Esophagus muscularis mucosa (tissue), 4 donors: ENCODE data around the gene TOX2. TPM values are rescaled to one million over a fixed set of nuclear protein-coding genes. Genes with fewer than 3 reads are reported as not detected.

Source experiments
- DNase-seq: peaks from one replicate; pipeline ENCODE4 v3.0.0-alpha.2; 2017; ENCODE audit errors: extremely low spot score
- H3K27ac ChIP-seq, 4 donors: fragments of 200-600 bp; sonication (generic); replicated peaks in 1 of 4; 1 replicate in 3 of 4; 2 replicates in 1 of 4; pipeline ENCODE4 v1.5.1; 2016 to 2019; ENCODE audit warnings: mild to moderate bottlenecking in 1 of 4
- H3K27me3 ChIP-seq, 4 donors: fragments of 200-600 bp; sonication (generic); one replicate each; pipeline versions ENCODE4 v1.5.1 to v1.6.0; 2016 to 2019
- H3K36me3 ChIP-seq, 4 donors: fragments of 200-600 bp; sonication (generic); one replicate each; pipeline ENCODE4 v1.5.1; 2016 to 2019
- H3K4me1 ChIP-seq, 4 donors: fragments of 200-600 bp; sonication (generic); one replicate each; pipeline ENCODE4 v1.5.1; 2016 to 2019
- H3K4me3 ChIP-seq, 4 donors: fragments of 200-600 bp; sonication (generic); 1 replicate in 2 of 4; 2 replicates in 2 of 4; pipeline ENCODE4 v1.5.1; 2016 to 2019; ENCODE audit warnings: mild to moderate bottlenecking in 4 of 4, moderate library complexity in 1 of 4
- H3K9me3 ChIP-seq, 4 donors: fragments of 200-600 bp; sonication (generic); 1 replicate in 3 of 4; 2 replicates in 1 of 4; pipeline ENCODE4 v1.5.1; 2016 to 2019
- EP300 ChIP-seq: sonication (generic); formaldehyde crosslinking; IDR thresholded peaks from one replicate; pipeline ENCODE4 v1.6.1; 2017; ENCODE audit warnings: antibody characterized with exemption
- POLR2A ChIP-seq: fragments of 450-650 bp; IDR thresholded peaks from one replicate; pipeline ENCODE4 v1.6.1; 2017; ENCODE audit warnings: antibody characterized with exemption, moderate library complexity, mild to moderate bottlenecking, low read depth
- POLR2AphosphoS5 ChIP-seq, 2 donors: sonication (generic); formaldehyde crosslinking; IDR thresholded peaks; one replicate each; pipeline ENCODE4 v1.6.1; 2017; ENCODE audit warnings: antibody characterized with exemption in 2 of 2
- WGBS: methylation state at CpG from one replicate; pipeline ENCODE4 v1.1.5; 2018; 5-methylcytosine and 5-hydroxymethylcytosine counted together
- intact Hi-C: fragments of 100-400 bp; cut with DNase I; formaldehyde crosslinking; loops from one replicate; pipeline ENCODE4 v1.15.1; 2023
- total RNA-seq, 4 donors: library from RNA; depleted of rRNA; stranded (reverse); fragments of >200 nt; gene quantifications; one replicate each; pipeline versions ENCODE4 v1.1.0 to v1.2.1, GENCODE V29; 2016
- TF ChIP-seq, protein P1 (sequence below), 3 experiments: fragments of 200-600 bp in 2 of 3; fragments of 450-650 bp in 1 of 3; sonication (generic) in 2 of 3; IDR thresholded peaks; one replicate each; pipeline ENCODE4 v1.5.1; 2017 to 2019; ENCODE audit warnings: antibody characterized with exemption in 3 of 3, mild to moderate bottlenecking in 2 of 3, moderate library complexity in 1 of 3

TOX2 gene
- total RNA-seq, 4 donors from 2014 or later = 19.4 to 39.5 (median 32.8) TPM

GRCh38 chr20:44057698-44058675, 143.3 kb downstream of the TOX2 start:
- 77% methylated on average over 5 of the region's 5 CpGs for WGBS
- no peaks in the 10 kb centered on the region for H3K4me1 ChIP-seq
- TF ChIP-seq EP300 (no peak), POLR2A (no peak), POLR2AphosphoS5 (IDR thresholded peaks at IDR 0.05) (no peak)
- TF ChIP-seq, protein P1, sequence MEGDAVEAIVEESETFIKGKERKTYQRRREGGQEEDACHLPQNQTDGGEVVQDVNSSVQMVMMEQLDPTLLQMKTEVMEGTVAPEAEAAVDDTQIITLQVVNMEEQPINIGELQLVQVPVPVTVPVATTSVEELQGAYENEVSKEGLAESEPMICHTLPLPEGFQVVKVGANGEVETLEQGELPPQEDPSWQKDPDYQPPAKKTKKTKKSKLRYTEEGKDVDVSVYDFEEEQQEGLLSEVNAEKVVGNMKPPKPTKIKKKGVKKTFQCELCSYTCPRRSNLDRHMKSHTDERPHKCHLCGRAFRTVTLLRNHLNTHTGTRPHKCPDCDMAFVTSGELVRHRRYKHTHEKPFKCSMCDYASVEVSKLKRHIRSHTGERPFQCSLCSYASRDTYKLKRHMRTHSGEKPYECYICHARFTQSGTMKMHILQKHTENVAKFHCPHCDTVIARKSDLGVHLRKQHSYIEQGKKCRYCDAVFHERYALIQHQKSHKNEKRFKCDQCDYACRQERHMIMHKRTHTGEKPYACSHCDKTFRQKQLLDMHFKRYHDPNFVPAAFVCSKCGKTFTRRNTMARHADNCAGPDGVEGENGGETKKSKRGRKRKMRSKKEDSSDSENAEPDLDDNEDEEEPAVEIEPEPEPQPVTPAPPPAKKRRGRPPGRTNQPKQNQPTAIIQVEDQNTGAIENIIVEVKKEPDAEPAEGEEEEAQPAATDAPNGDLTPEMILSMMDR (IDR thresholded peaks at IDR 0.05) = no peak
- H3K4me3 ChIP-seq = no peak overlapping the region
- peaks cover 0 to 6% (median 2%) of the 10 kb centered on the region in 4 donors for H3K9me3 ChIP-seq
- intact Hi-C loops = no loop called here
- peaks cover 0 to 28% (median 11%) of the 10 kb centered on the region in 4 donors for H3K36me3 ChIP-seq
- no peaks in the 10 kb centered on the region for H3K27me3 ChIP-seq
- DNase-seq = no peak
- H3K27ac ChIP-seq = no peak overlapping the region

DNA sequence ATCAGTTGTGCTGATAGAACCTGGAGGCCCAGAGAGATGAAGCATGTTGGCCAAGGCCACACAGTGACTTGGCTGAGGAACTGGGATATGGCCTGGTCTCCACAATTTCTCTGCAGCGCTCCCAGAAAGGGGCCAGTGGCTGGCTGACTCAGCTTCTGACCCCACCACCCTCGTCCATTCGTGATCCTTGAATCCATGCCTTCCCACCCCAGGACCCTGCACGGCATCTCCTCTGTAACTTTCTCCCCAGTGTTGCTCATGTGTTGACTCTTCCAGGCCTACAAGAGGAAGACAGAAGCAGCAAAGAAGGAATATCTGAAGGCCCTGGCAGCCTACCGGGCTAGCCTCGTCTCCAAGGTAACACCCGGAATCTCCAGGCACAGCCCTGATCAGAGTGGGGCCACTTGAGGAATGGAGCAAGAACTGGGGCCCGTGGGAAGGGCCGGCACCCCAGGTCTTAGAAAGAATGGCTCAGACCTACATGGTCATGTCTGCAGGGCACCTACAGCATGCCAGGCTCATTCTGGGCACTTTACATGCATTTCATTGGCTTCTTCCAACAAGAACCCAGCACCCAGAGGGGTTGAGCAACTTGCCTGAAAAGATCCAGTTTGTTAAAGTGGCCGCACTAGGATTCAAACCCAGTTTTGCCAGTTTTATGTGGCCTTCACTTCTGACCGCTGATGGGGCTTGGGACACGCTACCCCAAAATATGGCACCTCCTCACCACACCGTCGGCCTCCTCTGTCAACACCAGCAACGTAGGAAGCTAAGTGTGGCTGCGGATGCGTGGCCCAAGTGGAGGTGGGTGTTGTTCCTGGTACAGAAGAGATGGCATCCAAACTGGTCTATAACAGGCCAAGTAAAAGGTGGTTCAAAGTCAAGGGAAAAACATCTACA, 150.1 kb downstream of the TOX2 start:
- DNase-seq = peak; percentile 78
- Histone ChIP-seq H3K4me1 (no peaks in the 10 kb centered on the region), H3K36me3 (peaks cover 0 to 27% (median 12%) of the 10 kb centered on the region in 4 donors), H3K27ac (no peak overlapping the region), H3K27me3 (no peaks in the 10 kb centered on the region), H3K4me3 (no peak overlapping the region), H3K9me3 (no peaks in the 10 kb centered on the region)
- WGBS = 95% methylated on average over 17 of the region's 17 CpGs
- intact Hi-C loops = no loop called here
- TF ChIP-seq, protein P1 (IDR thresholded peaks at IDR 0.05) = no peak
- no peak for TF ChIP-seq EP300
- no peak for TF ChIP-seq POLR2A
- TF ChIP-seq POLR2AphosphoS5 (IDR thresholded peaks at IDR 0.05) = no peak

GRCh38 chr20:44065401-44066340, 151.0 kb downstream of the TOX2 start:
- intact Hi-C loops = no loop called here
- Histone ChIP-seq H3K4me3 (no peak overlapping the region), H3K4me1 (no peaks in the 10 kb centered on the region), H3K9me3 (no peaks in the 10 kb centered on the region), H3K27ac (no peak overlapping the region), H3K36me3 (peaks cover 0 to 27% (median 12%) of the 10 kb centered on the region in 4 donors), H3K27me3 (peaks cover 0 to 4% (median 0%) of the 10 kb centered on the region in 4 donors)
- TF ChIP-seq EP300 (no peak), POLR2AphosphoS5 (IDR thresholded peaks at IDR 0.05) (no peak), POLR2A (no peak)
- TF ChIP-seq, protein P1 (IDR thresholded peaks at IDR 0.05) = no peak
- peak; percentile 86 for DNase-seq
- 94% methylated on average over 12 of the region's 20 CpGs for WGBS
